ENCODE data around the gene UBE2J2.
"Not testable (repeated sequence)": the region's sequence is repeated elsewhere in the genome, so short reads cannot be mapped to it uniquely, and the experiment has no call there.

UBE2J2 gene

GRCh38 chr1:1255078-1255477 is 18.6 kb downstream of the UBE2J2 start:
- DNase-seq = no peak

GRCh38 chr1:1254667-1254998 is 19.0 kb downstream of the UBE2J2 start:
- DNase-seq = no peak

GRCh38 chr1:1253972-1254666 is 19.5 kb downstream of the UBE2J2 start:
- DNase-seq = no peak

- DNase-seq = no peak
Observed at GRCh38 chr1:1253314-1253713, 20.3 kb downstream of the UBE2J2 start.

GRCh38 chr1:1250786-1251284 is 22.8 kb downstream of the UBE2J2 start:
- DNase-seq = peak; percentile 87

DNA sequence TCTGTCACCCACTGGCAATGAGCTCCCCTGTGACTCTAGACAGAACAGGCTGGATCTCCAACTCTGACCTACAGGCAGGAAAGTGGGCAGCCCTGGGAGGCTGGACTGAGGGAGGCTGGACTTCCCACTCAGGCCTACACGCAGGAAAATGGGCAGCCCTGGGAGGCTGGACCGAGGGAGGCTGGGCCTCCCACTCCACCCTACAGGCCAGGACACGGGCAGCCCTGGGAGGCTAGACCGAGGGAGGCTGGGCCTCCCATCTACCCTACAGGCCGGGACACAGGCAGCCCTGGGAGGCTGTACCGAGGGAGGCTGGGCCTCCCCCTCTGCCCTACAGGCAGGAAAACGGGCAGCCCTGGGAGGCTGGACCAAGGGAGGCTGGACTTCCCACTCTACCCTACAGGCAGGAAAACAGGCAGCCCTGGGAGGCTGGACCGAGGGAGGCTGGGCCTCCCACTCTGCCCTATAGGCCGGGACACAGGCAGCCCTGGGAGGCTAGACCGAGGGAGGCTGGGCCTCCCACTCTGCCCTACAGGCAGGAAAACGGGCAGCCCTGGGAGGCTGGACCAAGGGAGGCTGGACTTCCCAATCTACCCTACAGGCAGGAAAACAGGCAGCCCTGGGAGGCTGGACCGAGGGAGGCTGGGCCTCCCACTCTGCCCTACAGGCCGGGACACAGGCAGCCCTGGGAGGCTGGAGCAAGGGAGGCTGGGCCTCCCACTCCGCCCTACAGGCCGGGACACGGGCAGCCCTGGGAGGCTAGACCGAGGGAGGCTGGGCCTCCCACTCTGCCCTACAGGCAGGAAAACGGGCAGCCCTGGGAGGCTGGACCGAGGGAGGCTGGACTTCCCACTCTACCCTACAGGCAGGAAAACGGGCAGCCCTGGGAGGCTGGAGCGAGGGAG is 25.4 kb downstream of the UBE2J2 start:
- not testable (repeated sequence) for DNase-seq

- no peak for DNase-seq
Observed at GRCh38 chr1:1247341-1247913, 26.2 kb downstream of the UBE2J2 start.

DNA sequence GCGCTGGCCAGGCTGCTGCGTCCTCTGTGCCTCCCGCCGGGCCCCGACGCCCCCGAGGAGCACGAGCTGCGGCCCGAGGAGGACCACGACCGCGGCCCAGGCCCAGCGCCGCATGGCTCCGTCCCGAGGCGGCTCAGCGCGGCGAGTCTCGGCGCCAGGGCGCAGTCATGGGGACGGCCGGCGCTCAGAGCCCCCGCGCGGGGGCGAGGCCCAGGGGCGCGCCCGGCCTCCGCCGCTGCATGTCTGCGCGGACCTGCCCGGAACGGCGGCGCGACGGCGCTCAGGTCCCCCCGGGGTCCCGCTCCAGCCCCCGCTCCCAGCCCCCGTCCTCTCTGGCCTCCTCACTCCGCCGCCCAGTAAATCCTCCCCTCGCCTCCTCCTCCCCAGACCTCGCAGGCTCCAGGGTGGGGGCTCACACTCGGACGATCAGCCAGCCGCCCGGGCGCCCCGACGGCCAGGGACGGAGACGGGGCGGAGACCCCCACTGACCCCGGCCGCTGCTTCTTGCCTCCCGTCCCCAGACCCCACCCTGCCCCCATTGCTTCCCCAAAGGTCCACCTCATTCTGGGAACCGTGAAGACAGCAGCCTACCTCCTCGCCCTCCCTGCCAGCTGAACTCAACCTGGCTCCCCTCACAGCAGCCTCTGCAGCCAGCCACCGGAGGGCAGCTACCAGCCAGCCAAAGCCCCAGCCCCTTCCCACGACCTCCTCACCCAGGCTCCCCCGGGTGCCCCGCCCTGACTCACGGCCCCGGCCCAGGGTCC is 26.9 kb downstream of the UBE2J2 start, which contains the start of gene C1QTNF12:
TSS of gene C1QTNF12 (minus strand) at position 146 of the 764 bp plus-strand sequence. CDS start at position 114, 32 bp downstream.
- no peak for DNase-seq

- DNase-seq = no peak
Observed at GRCh38 chr1:1245817-1246576, 27.7 kb downstream of the UBE2J2 start.

DNA sequence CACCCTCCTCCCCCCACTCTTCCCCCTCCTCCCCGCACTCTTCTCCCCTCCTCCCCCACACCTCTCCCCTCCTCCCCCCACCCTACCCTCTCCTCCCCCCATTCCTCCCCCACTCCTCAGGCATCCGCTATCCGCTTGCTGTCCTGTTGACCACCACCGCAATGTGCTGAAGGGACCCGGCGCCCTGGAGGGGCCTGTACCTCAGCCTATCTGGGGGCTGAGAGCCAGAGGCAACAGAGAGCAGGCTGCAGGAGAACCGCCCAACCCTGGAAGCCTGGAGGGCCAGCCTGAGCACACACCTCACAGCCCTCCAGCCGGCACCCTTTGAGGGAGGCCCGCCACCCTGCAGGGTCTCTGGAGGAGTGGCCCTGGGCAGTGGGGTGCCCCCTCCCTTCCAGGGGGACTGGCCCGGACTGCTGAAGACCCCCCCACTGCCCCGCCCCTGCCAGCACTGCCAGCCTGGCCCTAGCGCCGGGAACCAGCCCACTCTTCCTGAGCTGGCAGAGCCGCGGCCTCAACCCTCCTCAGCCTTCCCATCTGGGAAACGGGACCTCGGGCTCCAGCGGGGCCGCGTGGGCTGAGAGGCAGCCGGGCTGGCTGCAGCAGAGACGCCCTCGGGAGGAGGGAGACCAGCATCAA is 28.4 kb downstream of the UBE2J2 start:
- DNase-seq = no peak

GRCh38 chr1:1244192-1244811 is 29.4 kb downstream of the UBE2J2 start:
- DNase-seq = no peak

GRCh38 chr1:1243807-1244191 is 29.9 kb downstream of the UBE2J2 start:
- DNase-seq = no peak

DNA sequence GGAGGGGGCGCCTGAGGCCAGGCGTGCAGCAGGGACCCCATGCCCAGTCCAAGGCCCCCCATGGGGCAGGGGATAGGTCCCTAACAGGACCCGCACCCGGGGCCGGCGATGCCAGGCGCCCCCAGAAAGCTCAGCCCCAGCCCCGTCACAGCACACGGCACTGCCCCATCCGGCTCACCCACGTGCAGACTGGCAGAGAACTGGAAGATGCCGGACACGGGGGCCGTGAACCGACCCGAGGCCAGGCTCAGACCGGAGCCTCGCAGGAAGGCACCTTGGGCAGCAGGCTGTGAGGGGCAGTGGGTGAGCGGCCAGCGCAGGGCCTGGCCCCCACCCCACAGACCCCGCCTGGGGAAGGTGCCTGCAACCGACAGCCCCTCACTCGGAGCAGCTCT is 30.4 kb downstream of the UBE2J2 start:
- DNase-seq = no peak

- no peak for DNase-seq
Observed at GRCh38 chr1:1242461-1243265, 31.0 kb downstream of the UBE2J2 start.

DNA sequence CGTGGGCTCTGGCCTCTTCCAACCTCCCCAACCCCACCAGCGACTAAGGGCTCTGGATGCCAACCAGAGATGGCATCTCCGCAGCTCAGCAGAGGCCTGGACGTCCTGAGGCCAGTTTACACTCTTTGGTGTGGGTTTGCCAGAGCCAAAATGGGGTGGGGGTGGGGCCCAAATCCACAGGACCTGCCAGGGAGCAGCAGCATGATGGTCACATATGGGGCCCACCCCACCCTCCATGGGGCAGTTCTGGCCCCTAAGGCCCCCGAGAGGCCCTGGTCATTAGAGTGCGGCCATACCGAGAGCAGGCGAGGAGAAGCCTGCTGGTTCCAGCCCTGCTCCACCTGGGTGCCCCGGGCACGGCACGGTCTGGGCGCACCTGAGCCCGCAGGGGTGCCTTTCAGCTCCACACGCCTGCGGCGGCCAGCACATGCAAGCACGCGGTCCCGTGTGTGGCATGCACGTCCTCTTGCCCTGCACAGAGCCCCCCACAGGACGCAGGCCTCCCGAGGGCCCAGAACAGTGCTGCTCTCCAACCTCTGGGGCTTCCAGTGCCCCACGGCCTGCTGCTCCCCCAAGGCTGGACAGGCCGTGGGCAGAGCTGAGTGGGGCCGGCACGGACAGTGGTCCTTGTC is 31.9 kb downstream of the UBE2J2 start:
- no peak for DNase-seq

- DNase-seq = no peak
Observed at GRCh38 chr1:1240822-1241587, 32.6 kb downstream of the UBE2J2 start.

- no peak for DNase-seq
Observed at GRCh38 chr1:1240348-1240732, 33.3 kb downstream of the UBE2J2 start.

- DNase-seq = no peak
Observed at GRCh38 chr1:1239614-1240347, 33.9 kb downstream of the UBE2J2 start.

Data from activated effector memory CD4-positive, alpha-beta T cell treated with anti-CD3 and anti-CD28 coated beads, Interleukin-2, amount 50 U/mL, for 16 hours (primary cell).